Keratinocyte (primary cell): ENCODE results near the gene WRNIP1. TPM values are rescaled to one million over a fixed set of nuclear protein-coding genes. Genes with fewer than 3 reads are reported as not detected.

ENCODE experiments used
- DNase-seq: peaks from one replicate; pipeline ENCODE4 v3.0.0-alpha.2; 2011; ENCODE audit warnings: low read depth, missing footprints, low spot score
- FAIRE-seq: peaks from 2 replicates; lab custom pipeline; 2011; peaks lifted over from hg19 to GRCh38; lab: Jason Lieb, UNC
- H2AFZ ChIP-seq: 2 replicates; pipeline ENCODE4 v1.6.0; 2012; ENCODE audit warnings: low read length, control low read depth, inconsistent platforms; ENCODE audit not compliant: control insufficient read depth
- H3K27ac ChIP-seq: 2 replicates; pipeline ENCODE4 v1.5.1; 2011; ENCODE audit warnings: low read length; ENCODE audit not compliant: control insufficient read depth, insufficient read depth
- H3K27me3 ChIP-seq: 3 replicates; pipeline ENCODE4 v1.6.0; 2011; ENCODE audit warnings: low read length; ENCODE audit not compliant: control insufficient read depth, insufficient read depth; ENCODE audit errors: extremely low read depth
- H3K36me3 ChIP-seq, 2 experiments: 2 replicates in 1 of 2; 3 replicates in 1 of 2; pipeline ENCODE4 v1.5.1; 2011; ENCODE audit warnings: low read length in 2 of 2, mild to moderate bottlenecking in 1 of 2; ENCODE audit not compliant: control insufficient read depth in 2 of 2, insufficient read depth in 2 of 2; ENCODE audit errors: extremely low read depth in 1 of 2
- H3K4me1 ChIP-seq: 3 replicates; pipeline ENCODE4 v1.5.1; 2011; ENCODE audit warnings: low read length; ENCODE audit not compliant: control insufficient read depth, insufficient read depth; ENCODE audit errors: extremely low read depth
- H3K4me2 ChIP-seq: 3 replicates; pipeline ENCODE4 v1.6.0; 2011; ENCODE audit warnings: low read depth, low read length; ENCODE audit not compliant: control insufficient read depth, insufficient read depth; ENCODE audit errors: extremely low read depth
- H3K4me3 ChIP-seq, 3 experiments: fragments of 200-600 bp in 1 of 3; sonication (generic) in 1 of 3; 2 replicates in 2 of 3; 3 replicates in 1 of 3; pipeline ENCODE4 v1.5.1; 2011 to 2016; ENCODE audit warnings: low read length in 3 of 3, mild to moderate bottlenecking in 3 of 3, control low read depth in 2 of 3, inconsistent platforms in 1 of 3, low read depth in 1 of 3, mixed read lengths in 1 of 3, mixed run types in 1 of 3, moderate library complexity in 1 of 3; ENCODE audit not compliant: control insufficient read depth in 2 of 3, insufficient read depth in 2 of 3; ENCODE audit errors: extremely low read depth in 1 of 3
- H3K79me2 ChIP-seq: 2 replicates; pipeline ENCODE4 v1.6.0; 2012; ENCODE audit warnings: low read length; ENCODE audit not compliant: control insufficient read depth, insufficient read depth
- H3K9ac ChIP-seq: 3 replicates; pipeline ENCODE4 v1.6.0; 2011; ENCODE audit warnings: low read length; ENCODE audit not compliant: control insufficient read depth, insufficient read depth; ENCODE audit errors: extremely low read depth
- H3K9me1 ChIP-seq: 3 replicates; pipeline ENCODE4 v1.6.0; 2011; ENCODE audit warnings: low read length; ENCODE audit not compliant: control insufficient read depth, insufficient read depth; ENCODE audit errors: extremely low read depth
- H3K9me3 ChIP-seq: 2 replicates; pipeline ENCODE4 v1.5.1; 2012; ENCODE audit warnings: low read depth, low read length; ENCODE audit not compliant: control insufficient read depth
- H4K20me1 ChIP-seq: 3 replicates; pipeline ENCODE4 v1.6.0; 2011; ENCODE audit warnings: low read length; ENCODE audit not compliant: control insufficient read depth, insufficient read depth; ENCODE audit errors: extremely low read depth
- CTCF ChIP-seq, 3 experiments: IDR thresholded peaks in 1 of 3; conservative IDR thresholded peaks in 1 of 3; optimal IDR thresholded peaks in 1 of 3; 2 replicates in 2 of 3; 3 replicates in 1 of 3; pipeline versions ENCODE3 to v1.5.1; 2011; ENCODE audit warnings: low read length in 3 of 3, mild to moderate bottlenecking in 3 of 3, moderate library complexity in 2 of 3, control low read depth in 1 of 3, inconsistent platforms in 1 of 3; ENCODE audit not compliant: insufficient read depth in 2 of 3; ENCODE audit errors: extremely low read depth in 1 of 3
- EZH2 ChIP-seq: IDR thresholded peaks from one replicate; pipeline ENCODE4 v1.6.1; 2012; ENCODE audit warnings: inconsistent platforms, mild to moderate bottlenecking, low read length, moderate library complexity
- dilution Hi-C: fragments of 300-500 bp; cut with MboI; formaldehyde crosslinking; loops from one replicate; pipeline ENCODE4 v1.7.0; 2020; ENCODE audit warnings: low sequenced_read_pairs; ENCODE audit not compliant: extremely low pct_ligation_motif_present
- polyA plus RNA-seq, 5 experiments: library from polyadenylated mRNA; depleted of rRNA in 3 of 5; stranded (reverse) in 3 of 5; stranded (forward) in 1 of 5; unstranded in 1 of 5; fragments of >200 nt; gene quantifications; 1 replicate in 1 of 5; 2 replicates in 3 of 5; 3 replicates in 1 of 5; pipeline versions ENCODE4 v1.2.1 to v1.2.3, GENCODE V29; 2011 to 2012; ENCODE audit warnings: missing spikeins in 2 of 5, low read depth in 1 of 5, low replicate concordance in 1 of 5

Gene WRNIP1
- polyA plus RNA-seq, 1 donor (not counting 4 experiments of a cell fraction or from before 2014, with no cell fraction given): 52.3 TPM

GRCh38 chr6:2725364-2725988 lies 39.7 kb upstream of the WRNIP1 start:
- no peaks in the 10 kb centered on the region for H3K27me3 ChIP-seq
- no peak for TF ChIP-seq EZH2
- no peak for TF ChIP-seq CTCF (optimal IDR thresholded peaks at IDR 0.05 in 1 of 3, IDR thresholded peaks at IDR 0.05 in 1 of 3, conservative IDR thresholded peaks at IDR 0.05 in 1 of 3; ENCODE audit: extremely low read depth in 1 of 3, insufficient read depth in 2 of 3, low read length in 3 of 3)
- no peak overlapping the region for H3K27ac ChIP-seq
- dilution Hi-C loops: no loop called here
- no peaks in the 10 kb centered on the region for H4K20me1 ChIP-seq
- no peaks in the 10 kb centered on the region for H3K36me3 ChIP-seq
- no peak for DNase-seq
- H3K4me3 ChIP-seq: no peak overlapping the region
- no peaks in the 10 kb centered on the region for H3K9me1 ChIP-seq
- H3K79me2 ChIP-seq: no peaks in the 10 kb centered on the region
- H3K4me2 ChIP-seq: no peak overlapping the region
- H3K9ac ChIP-seq: no peak overlapping the region
- no peak for FAIRE-seq
- H2AFZ ChIP-seq: no peak overlapping the region
- H3K9me3 ChIP-seq: no peaks in the 10 kb centered on the region
- no peaks in the 10 kb centered on the region for H3K4me1 ChIP-seq

GRCh38 chr6:2725999-2726567 lies 39.1 kb upstream of the WRNIP1 start:
- Histone ChIP-seq H3K4me2 (peak overlapping the region; percentile 8), H4K20me1 (no peaks in the 10 kb centered on the region)
- no peak for FAIRE-seq

More at GRCh38 chr6:2725999-2726567, 39.1 kb upstream of the WRNIP1 start:
- Histone ChIP-seq H3K36me3 (no peaks in the 10 kb centered on the region), H3K9me3 (no peaks in the 10 kb centered on the region), H3K27ac (no peak overlapping the region), H2AFZ (no peak overlapping the region), H3K4me1 (no peaks in the 10 kb centered on the region), H3K4me3 (no peak overlapping the region), H3K9me1 (no peaks in the 10 kb centered on the region), H3K79me2 (no peaks in the 10 kb centered on the region), H3K27me3 (no peaks in the 10 kb centered on the region), H3K9ac (no peak overlapping the region)
- no peak for TF ChIP-seq CTCF (optimal IDR thresholded peaks at IDR 0.05 in 1 of 3, IDR thresholded peaks at IDR 0.05 in 1 of 3, conservative IDR thresholded peaks at IDR 0.05 in 1 of 3; ENCODE audit: extremely low read depth in 1 of 3, insufficient read depth in 2 of 3, low read length in 3 of 3)
- TF ChIP-seq EZH2: no peak
- dilution Hi-C loops: no loop called here
- DNase-seq: no peak
